Measurements from ENCODE around the gene FAIM2.
"Not testable (repeated sequence)": the region's sequence is repeated elsewhere in the genome, so short reads cannot be mapped to it uniquely, and the experiment has no call there.

Gene FAIM2

GRCh38 chr12:49868449-49868848 lies 35.3 kb downstream of the FAIM2 start:
- H3K4me3 ChIP-seq (ENCODE audit: low read depth, low read length), result no peak overlapping the region
- H3K9me3 ChIP-seq (ENCODE audit: control insufficient read depth, insufficient read depth, low read depth, low read length), result no peaks in the 10 kb centered on the region
- peaks cover 5% of the 10 kb centered on the region; the same call in 1 of the 2 replicates for H3K4me1 ChIP-seq (ENCODE audit: control insufficient read depth, insufficient read depth, low read length)

GRCh38 chr12:49867570-49868341 lies 35.9 kb downstream of the FAIM2 start:
- Histone ChIP-seq H3K4me1 (ENCODE audit: control insufficient read depth, insufficient read depth, low read length) (peaks cover 5% of the 10 kb centered on the region; the same call in 1 of the 2 replicates), H3K4me3 (ENCODE audit: low read depth, low read length) (no peak overlapping the region), H3K27me3 (ENCODE audit: control insufficient read depth, insufficient read depth, low read length) (0 out of 2 replicates have a peak, but pooled peaks cover 3% of the 10 kb centered on the region), H3K27ac (ENCODE audit: low read depth, low read length) (no peak overlapping the region), H3K9ac (ENCODE audit: low read length) (no peak overlapping the region), H3K36me3 (ENCODE audit: control insufficient read depth, insufficient read depth, low read length) (no peaks in the 10 kb centered on the region), H3K9me3 (ENCODE audit: control insufficient read depth, insufficient read depth, low read depth, low read length) (no peaks in the 10 kb centered on the region)

More at GRCh38 chr12:49868449-49868848, 35.3 kb downstream of the FAIM2 start:
- no peak overlapping the region for H3K27ac ChIP-seq (ENCODE audit: low read depth, low read length)
- 0 out of 2 replicates have a peak, but pooled peaks cover 3% of the 10 kb centered on the region for H3K27me3 ChIP-seq (ENCODE audit: control insufficient read depth, insufficient read depth, low read length)
- H3K9ac ChIP-seq (ENCODE audit: low read length), result no peak overlapping the region
- no peaks in the 10 kb centered on the region for H3K36me3 ChIP-seq (ENCODE audit: control insufficient read depth, insufficient read depth, low read length)

- peaks cover 5% of the 10 kb centered on the region; the same call in 1 of the 2 replicates for H3K4me1 ChIP-seq (ENCODE audit: control insufficient read depth, insufficient read depth, low read length)
- no peak overlapping the region for H3K4me3 ChIP-seq (ENCODE audit: low read depth, low read length)
- H3K27me3 ChIP-seq (ENCODE audit: control insufficient read depth, insufficient read depth, low read length), result 0 out of 2 replicates have a peak, but pooled peaks cover 3% of the 10 kb centered on the region
- no peak overlapping the region for H3K27ac ChIP-seq (ENCODE audit: low read depth, low read length)
- no peaks in the 10 kb centered on the region for H3K36me3 ChIP-seq (ENCODE audit: control insufficient read depth, insufficient read depth, low read length)
- no peaks in the 10 kb centered on the region for H3K9me3 ChIP-seq (ENCODE audit: control insufficient read depth, insufficient read depth, low read depth, low read length)
- H3K9ac ChIP-seq (ENCODE audit: low read length), result no peak overlapping the region
These were observed 36.7 kb downstream of the FAIM2 start for GRCh38 chr12:49866859-49867569.

GRCh38 chr12:49865782-49866135 lies 37.9 kb downstream of the FAIM2 start:
- no peaks in the 10 kb centered on the region for H3K36me3 ChIP-seq (ENCODE audit: control insufficient read depth, insufficient read depth, low read length)
- no peak overlapping the region for H3K27ac ChIP-seq (ENCODE audit: low read depth, low read length)
- no peaks in the 10 kb centered on the region for H3K9me3 ChIP-seq (ENCODE audit: control insufficient read depth, insufficient read depth, low read depth, low read length)
- no peak overlapping the region for H3K4me3 ChIP-seq (ENCODE audit: low read depth, low read length)
- no peak overlapping the region for H3K9ac ChIP-seq (ENCODE audit: low read length)
- 0 out of 2 replicates have a peak, but pooled peaks cover 3% of the 10 kb centered on the region for H3K27me3 ChIP-seq (ENCODE audit: control insufficient read depth, insufficient read depth, low read length)
- peaks cover 5% of the 10 kb centered on the region; the same call in 1 of the 2 replicates for H3K4me1 ChIP-seq (ENCODE audit: control insufficient read depth, insufficient read depth, low read length)

- H3K27ac ChIP-seq (ENCODE audit: low read depth, low read length), result no peak overlapping the region
- H3K27me3 ChIP-seq (ENCODE audit: control insufficient read depth, insufficient read depth, low read length), result 0 out of 2 replicates have a peak, but pooled peaks cover 3% of the 10 kb centered on the region
- H3K4me1 ChIP-seq (ENCODE audit: control insufficient read depth, insufficient read depth, low read length), result peaks cover 5% of the 10 kb centered on the region; the same call in 1 of the 2 replicates
- no peak overlapping the region for H3K9ac ChIP-seq (ENCODE audit: low read length)
- H3K36me3 ChIP-seq (ENCODE audit: control insufficient read depth, insufficient read depth, low read length), result no peaks in the 10 kb centered on the region
- no peak overlapping the region for H3K4me3 ChIP-seq (ENCODE audit: low read depth, low read length)
- H3K9me3 ChIP-seq (ENCODE audit: control insufficient read depth, insufficient read depth, low read depth, low read length), result no peaks in the 10 kb centered on the region
These were observed 38.5 kb downstream of the FAIM2 start for GRCh38 chr12:49865109-49865781.

- Histone ChIP-seq H3K9me3 (ENCODE audit: control insufficient read depth, insufficient read depth, low read depth, low read length) (peaks cover 4% of the 10 kb centered on the region), H3K9ac (ENCODE audit: low read length) (no peak overlapping the region), H3K27ac (ENCODE audit: low read depth, low read length) (no peak overlapping the region), H3K4me3 (ENCODE audit: low read depth, low read length) (no peak overlapping the region), H3K27me3 (ENCODE audit: control insufficient read depth, insufficient read depth, low read length) (0 out of 2 replicates have a peak, but pooled peaks cover 3% of the 10 kb centered on the region), H3K4me1 (ENCODE audit: control insufficient read depth, insufficient read depth, low read length) (peaks cover 5% of the 10 kb centered on the region; the same call in 1 of the 2 replicates), H3K36me3 (ENCODE audit: control insufficient read depth, insufficient read depth, low read length) (no peaks in the 10 kb centered on the region)
These were observed 39.0 kb downstream of the FAIM2 start for GRCh38 chr12:49864798-49865090.

GRCh38 chr12:49863946-49864797 lies 39.5 kb downstream of the FAIM2 start:
- H3K27me3 ChIP-seq (ENCODE audit: control insufficient read depth, insufficient read depth, low read length), result 0 out of 2 replicates have a peak, but pooled peaks cover 3% of the 10 kb centered on the region
- H3K4me1 ChIP-seq (ENCODE audit: control insufficient read depth, insufficient read depth, low read length), result peaks cover 5% of the 10 kb centered on the region; the same call in 1 of the 2 replicates
- H3K4me3 ChIP-seq (ENCODE audit: low read depth, low read length), result no peak overlapping the region
- H3K36me3 ChIP-seq (ENCODE audit: control insufficient read depth, insufficient read depth, low read length), result no peaks in the 10 kb centered on the region
- H3K9ac ChIP-seq (ENCODE audit: low read length), result no peak overlapping the region
- no peak overlapping the region for H3K27ac ChIP-seq (ENCODE audit: low read depth, low read length)
- H3K9me3 ChIP-seq (ENCODE audit: control insufficient read depth, insufficient read depth, low read depth, low read length), result peaks cover 8% of the 10 kb centered on the region

GRCh38 chr12:49860921-49861320 lies 42.8 kb downstream of the FAIM2 start:
- H3K27ac ChIP-seq (ENCODE audit: low read depth, low read length); H3K9me3 ChIP-seq (ENCODE audit: control insufficient read depth, insufficient read depth, low read depth, low read length); H3K27me3 ChIP-seq (ENCODE audit: control insufficient read depth, insufficient read depth, low read length); H3K9ac ChIP-seq (ENCODE audit: low read length); H3K4me1 ChIP-seq (ENCODE audit: control insufficient read depth, insufficient read depth, low read length); H3K4me3 ChIP-seq (ENCODE audit: low read depth, low read length); H3K36me3 ChIP-seq (ENCODE audit: control insufficient read depth, insufficient read depth, low read length): not testable (repeated sequence)

GRCh38 chr12:49855890-49856289 lies 47.8 kb downstream of the FAIM2 start:
- not testable (repeated sequence) for H3K36me3 ChIP-seq (ENCODE audit: control insufficient read depth, insufficient read depth, low read length); H3K27ac ChIP-seq (ENCODE audit: low read depth, low read length); H3K9ac ChIP-seq (ENCODE audit: low read length); H3K27me3 ChIP-seq (ENCODE audit: control insufficient read depth, insufficient read depth, low read length); H3K4me3 ChIP-seq (ENCODE audit: low read depth, low read length); H3K4me1 ChIP-seq (ENCODE audit: control insufficient read depth, insufficient read depth, low read length); H3K9me3 ChIP-seq (ENCODE audit: control insufficient read depth, insufficient read depth, low read depth, low read length)

- no peak overlapping the region for H3K27ac ChIP-seq (ENCODE audit: low read depth, low read length)
- H3K9me3 ChIP-seq (ENCODE audit: control insufficient read depth, insufficient read depth, low read depth, low read length), result peaks cover 8% of the 10 kb centered on the region
- no peak overlapping the region for H3K9ac ChIP-seq (ENCODE audit: low read length)
- no peak overlapping the region for H3K4me3 ChIP-seq (ENCODE audit: low read depth, low read length)
- H3K27me3 ChIP-seq (ENCODE audit: control insufficient read depth, insufficient read depth, low read length), result no peaks in the 10 kb centered on the region; the same call in 1 of the 2 replicates
- H3K36me3 ChIP-seq (ENCODE audit: control insufficient read depth, insufficient read depth, low read length), result no peaks in the 10 kb centered on the region
- H3K4me1 ChIP-seq (ENCODE audit: control insufficient read depth, insufficient read depth, low read length), result no peaks in the 10 kb centered on the region
These were observed 48.7 kb downstream of the FAIM2 start for GRCh38 chr12:49854976-49855375.
